IMR-90 (cell line): ENCODE measurements around the gene ZMYM2.

ENCODE experiments used
- BHLHE40 ChIP-seq: fragments of 150-350 bp; IDR thresholded peaks from 2 replicates; pipeline ENCODE4 v1.6.1; 2016; ENCODE audit warnings: mild to moderate bottlenecking, low read depth, low read length
- MAZ ChIP-seq: IDR thresholded peaks from 2 replicates; pipeline ENCODE4 v1.6.1; 2012; ENCODE audit warnings: low read depth, mild to moderate bottlenecking, low read length, improper control_type of control experiment, moderate library complexity, borderline replicate concordance
- MXI1 ChIP-seq: IDR thresholded peaks from 2 replicates; pipeline ENCODE4 v1.6.1; 2012; ENCODE audit warnings: low read depth, mild to moderate bottlenecking, low read length, moderate library complexity, borderline replicate concordance
- POLR2A ChIP-seq: IDR thresholded peaks from 2 replicates; pipeline ENCODE4 v1.6.1; 2012; ENCODE audit warnings: mild to moderate bottlenecking, low read depth, low read length
- SMC3 ChIP-seq: fragments of 150-350 bp; IDR thresholded peaks from 2 replicates; pipeline ENCODE4 v1.6.1; 2016; ENCODE audit warnings: low read depth, mild to moderate bottlenecking, antibody characterized with exemption, low read length, moderate library complexity
- TF ChIP-seq, protein P1 (sequence below): conservative IDR thresholded peaks from 2 replicates; pipeline ENCODE4 v1.5.1; 2012; ENCODE audit warnings: mild to moderate bottlenecking, low read depth, low read length, improper control_type of control experiment
- TF ChIP-seq, protein P2 (sequence below): fragments of 150-350 bp; IDR thresholded peaks from 2 replicates; pipeline ENCODE4 v1.6.1; 2016; ENCODE audit warnings: low read depth, mild to moderate bottlenecking, low read length, moderate library complexity, borderline replicate concordance

DNA sequence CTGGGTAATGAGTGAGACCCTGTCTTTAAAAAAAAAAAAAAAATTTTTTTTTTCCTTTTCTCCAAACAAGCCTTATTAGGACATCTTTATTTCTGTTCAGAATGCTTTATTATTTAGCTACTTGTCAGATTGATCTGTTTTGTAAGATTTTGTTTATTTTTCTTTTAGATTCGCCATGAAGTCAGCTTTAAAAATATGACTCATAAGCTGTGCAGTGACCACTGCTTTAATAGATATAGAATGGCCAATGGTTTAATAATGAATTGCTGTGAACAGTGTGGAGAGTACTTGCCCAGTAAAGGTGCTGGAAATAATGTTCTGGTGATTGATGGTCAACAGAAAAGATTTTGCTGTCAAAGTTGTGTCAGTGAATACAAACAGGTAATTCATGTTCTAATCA lies 47.7 kb downstream of the ZMYM2 start:
- TF ChIP-seq, protein P1, sequence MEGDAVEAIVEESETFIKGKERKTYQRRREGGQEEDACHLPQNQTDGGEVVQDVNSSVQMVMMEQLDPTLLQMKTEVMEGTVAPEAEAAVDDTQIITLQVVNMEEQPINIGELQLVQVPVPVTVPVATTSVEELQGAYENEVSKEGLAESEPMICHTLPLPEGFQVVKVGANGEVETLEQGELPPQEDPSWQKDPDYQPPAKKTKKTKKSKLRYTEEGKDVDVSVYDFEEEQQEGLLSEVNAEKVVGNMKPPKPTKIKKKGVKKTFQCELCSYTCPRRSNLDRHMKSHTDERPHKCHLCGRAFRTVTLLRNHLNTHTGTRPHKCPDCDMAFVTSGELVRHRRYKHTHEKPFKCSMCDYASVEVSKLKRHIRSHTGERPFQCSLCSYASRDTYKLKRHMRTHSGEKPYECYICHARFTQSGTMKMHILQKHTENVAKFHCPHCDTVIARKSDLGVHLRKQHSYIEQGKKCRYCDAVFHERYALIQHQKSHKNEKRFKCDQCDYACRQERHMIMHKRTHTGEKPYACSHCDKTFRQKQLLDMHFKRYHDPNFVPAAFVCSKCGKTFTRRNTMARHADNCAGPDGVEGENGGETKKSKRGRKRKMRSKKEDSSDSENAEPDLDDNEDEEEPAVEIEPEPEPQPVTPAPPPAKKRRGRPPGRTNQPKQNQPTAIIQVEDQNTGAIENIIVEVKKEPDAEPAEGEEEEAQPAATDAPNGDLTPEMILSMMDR, result no peak
- TF ChIP-seq MAZ (no peak), POLR2A (no peak), SMC3 (no peak), MXI1 (no peak), BHLHE40 (no peak)
- TF ChIP-seq, protein P2, sequence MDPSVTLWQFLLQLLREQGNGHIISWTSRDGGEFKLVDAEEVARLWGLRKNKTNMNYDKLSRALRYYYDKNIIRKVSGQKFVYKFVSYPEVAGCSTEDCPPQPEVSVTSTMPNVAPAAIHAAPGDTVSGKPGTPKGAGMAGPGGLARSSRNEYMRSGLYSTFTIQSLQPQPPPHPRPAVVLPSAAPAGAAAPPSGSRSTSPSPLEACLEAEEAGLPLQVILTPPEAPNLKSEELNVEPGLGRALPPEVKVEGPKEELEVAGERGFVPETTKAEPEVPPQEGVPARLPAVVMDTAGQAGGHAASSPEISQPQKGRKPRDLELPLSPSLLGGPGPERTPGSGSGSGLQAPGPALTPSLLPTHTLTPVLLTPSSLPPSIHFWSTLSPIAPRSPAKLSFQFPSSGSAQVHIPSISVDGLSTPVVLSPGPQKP, result no peak
